HepG2 (cell line): Measurements from ENCODE around the gene CCDC191. TPM values are rescaled to one million over a fixed set of nuclear protein-coding genes. Genes with fewer than 3 reads are reported as not detected.

Experiments
- ARID2 ChIP-seq: sonication (generic); formaldehyde crosslinking; IDR thresholded peaks from 2 replicates; pipeline ENCODE4 v1.8.1; 2022; ENCODE audit warnings: mild to moderate bottlenecking, missing genetic modification reagents, borderline replicate concordance
- DNMT3B ChIP-seq: conservative IDR thresholded peaks from 2 replicates; pipeline ENCODE4 v1.6.1; 2016; ENCODE audit warnings: missing biosample characterization, control low read depth
- DPF2 ChIP-seq: sonication (generic); formaldehyde crosslinking; IDR thresholded peaks from 2 replicates; pipeline ENCODE4 v1.4.0; 2020; ENCODE audit warnings: mild to moderate bottlenecking, low read depth, missing genetic modification reagents, borderline replicate concordance
- MXD4 ChIP-seq: IDR thresholded peaks from 2 replicates; pipeline ENCODE4 v1.6.1; 2016; ENCODE audit warnings: mild to moderate bottlenecking, missing biosample characterization, missing genetic modification reagents
- RFXAP ChIP-seq: sonication (generic); formaldehyde crosslinking; IDR thresholded peaks from 2 replicates; pipeline ENCODE4 v1.4.0; 2020; ENCODE audit warnings: missing genetic modification reagents, borderline replicate concordance
- ZBTB20 ChIP-seq: sonication (generic); formaldehyde crosslinking; IDR thresholded peaks from 2 replicates; pipeline ENCODE4 v1.8.1; 2023; ENCODE audit warnings: missing genetic modification reagents, low read depth, mild to moderate bottlenecking, borderline replicate concordance
- ZFAT ChIP-seq: sonication (generic); formaldehyde crosslinking; conservative IDR thresholded peaks from 2 replicates; pipeline ENCODE4 v1.8.1; 2023; ENCODE audit warnings: missing genetic modification reagents, inconsistent platforms
- ZFY ChIP-seq: sonication (generic); formaldehyde crosslinking; IDR thresholded peaks from 2 replicates; pipeline ENCODE4 v1.4.0; 2020; ENCODE audit warnings: missing genetic modification reagents
- ZNF614 ChIP-seq: IDR thresholded peaks from 2 replicates; pipeline ENCODE4 v1.6.1; 2018; ENCODE audit warnings: missing biosample characterization, missing genetic modification reagents, inconsistent platforms, borderline replicate concordance
- ZNF713 ChIP-seq: sonication (generic); formaldehyde crosslinking; IDR thresholded peaks from 2 replicates; pipeline ENCODE4 v1.4.0; 2020; ENCODE audit warnings: mild to moderate bottlenecking, missing genetic modification reagents
- ZSCAN25 ChIP-seq: sonication (generic); formaldehyde crosslinking; IDR thresholded peaks from 2 replicates; pipeline ENCODE4 v1.8.0; 2022; ENCODE audit warnings: mild to moderate bottlenecking, missing genetic modification reagents
- polyA plus RNA-seq, 8 experiments: library from polyadenylated mRNA; depleted of rRNA in 3 of 8; stranded (reverse) in 7 of 8; unstranded in 1 of 8; fragments of >200 nt; fragmentation: Illumina TruSeq in 4 of 8; extraction: Trizol in 4 of 8; gene quantifications; 2 replicates each; pipeline versions ENCODE4 v1.2.1 to v1.2.3, GENCODE V29; 2011 to 2016; ENCODE audit warnings: low read depth in 4 of 8, missing spikeins in 1 of 8, mixed read lengths in 1 of 8; ENCODE audit not compliant: insufficient read depth in 1 of 8
- total RNA-seq, 5 experiments: library from RNA; depleted of rRNA; stranded (reverse); fragments of >200 nt; fragmentation: Illumina TruSeq; extraction: Trizol; gene quantifications; 2 replicates each; pipeline ENCODE4 v1.2.3, GENCODE V29; 2016; ENCODE audit warnings: low read depth in 1 of 5
- TF ChIP-seq, protein P1 (sequence below): IDR thresholded peaks from 2 replicates; pipeline ENCODE4 v1.6.1; 2018; ENCODE audit warnings: missing genetic modification reagents
- TF ChIP-seq, protein P2 (sequence below): IDR thresholded peaks from 2 replicates; pipeline ENCODE4 v1.6.1; 2016
- TF ChIP-seq, protein P3 (sequence below): fragments of 450-650 bp; IDR thresholded peaks from 2 replicates; pipeline ENCODE4 v1.6.1; 2017; ENCODE audit warnings: mild to moderate bottlenecking
- TF ChIP-seq, protein P4 (sequence below): sonication (generic); formaldehyde crosslinking; IDR thresholded peaks from 2 replicates; pipeline ENCODE4 v1.5.1; 2020; ENCODE audit warnings: missing genetic modification reagents, mild to moderate bottlenecking, borderline replicate concordance

The CCDC191 gene
- total and polyA plus RNA-seq, 2 of the 13 experiments (the other 11 are each of a cell fraction or from before 2014, with no cell fraction given) = 0.91 to 1.4 TPM

DNA sequence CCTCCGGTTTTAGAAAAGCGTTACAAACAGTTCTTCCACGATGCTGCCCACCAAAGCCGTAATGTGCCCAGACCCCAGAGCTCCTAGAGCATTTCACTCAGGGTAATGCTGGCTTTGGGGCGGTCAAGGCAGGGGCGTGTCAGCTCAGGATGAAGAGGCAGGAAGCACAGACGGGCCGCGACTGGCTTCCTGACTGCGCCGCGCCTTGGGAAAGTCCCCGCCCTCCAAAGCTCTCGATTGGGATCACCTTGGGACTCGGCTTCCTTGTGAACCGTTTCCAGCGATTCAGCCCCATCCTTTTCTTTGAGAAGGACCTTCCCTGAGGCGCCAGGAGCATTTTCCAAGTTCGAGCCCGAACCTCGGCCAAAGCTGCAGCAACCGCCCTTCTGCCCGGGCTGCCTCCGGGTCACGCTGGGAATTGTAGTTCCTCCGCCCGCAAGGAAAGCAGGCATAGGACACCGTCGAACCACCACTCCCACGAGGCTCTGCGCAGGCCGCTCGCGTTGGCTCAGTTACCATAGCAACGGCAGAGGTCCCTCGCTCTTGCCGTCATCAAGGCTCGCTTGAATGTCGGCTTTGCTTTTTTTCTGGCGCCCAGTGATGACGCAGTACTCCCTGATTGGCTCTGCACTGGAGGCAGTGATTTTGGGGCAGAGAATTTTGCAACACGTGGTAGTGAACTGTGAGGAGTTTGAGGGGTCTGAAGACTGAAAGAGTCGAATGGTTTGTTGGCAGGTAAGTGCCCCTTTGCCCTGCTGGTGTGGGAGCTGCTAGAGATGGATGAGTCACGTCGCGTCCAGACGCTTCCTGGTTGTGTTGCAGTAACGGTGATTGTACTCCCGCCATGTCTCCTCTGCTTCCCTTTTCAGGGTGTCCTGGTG lies at the start of gene CCDC191, which contains the start of gene QTRT2 (continued):
- TF ChIP-seq ZNF614 (CRISPR knock-in tag) (no peak), ZFAT (CRISPR knock-in tag) (no peak), DNMT3B (CRISPR knock-in tag) (no peak), ZSCAN25 (no peak), ZBTB20 (CRISPR knock-in tag) (no peak), ARID2 (CRISPR knock-in tag) (no peak), DPF2 (CRISPR knock-in tag) (no peak), ZFY (CRISPR knock-in tag) (peak; percentile 83), MXD4 (CRISPR knock-in tag) (peak; percentile 97), RFXAP (CRISPR knock-in tag) (peak; percentile 95), ZNF713 (CRISPR knock-in tag) (no peak)
- TF ChIP-seq, protein P1, sequence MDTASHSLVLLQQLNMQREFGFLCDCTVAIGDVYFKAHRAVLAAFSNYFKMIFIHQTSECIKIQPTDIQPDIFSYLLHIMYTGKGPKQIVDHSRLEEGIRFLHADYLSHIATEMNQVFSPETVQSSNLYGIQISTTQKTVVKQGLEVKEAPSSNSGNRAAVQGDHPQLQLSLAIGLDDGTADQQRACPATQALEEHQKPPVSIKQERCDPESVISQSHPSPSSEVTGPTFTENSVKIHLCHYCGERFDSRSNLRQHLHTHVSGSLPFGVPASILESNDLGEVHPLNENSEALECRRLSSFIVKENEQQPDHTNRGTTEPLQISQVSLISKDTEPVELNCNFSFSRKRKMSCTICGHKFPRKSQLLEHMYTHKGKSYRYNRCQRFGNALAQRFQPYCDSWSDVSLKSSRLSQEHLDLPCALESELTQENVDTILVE (CRISPR knock-in tag) = 0 out of 2 replicates have a peak, but pooled peaks have one; percentile 35
- TF ChIP-seq, protein P2, sequence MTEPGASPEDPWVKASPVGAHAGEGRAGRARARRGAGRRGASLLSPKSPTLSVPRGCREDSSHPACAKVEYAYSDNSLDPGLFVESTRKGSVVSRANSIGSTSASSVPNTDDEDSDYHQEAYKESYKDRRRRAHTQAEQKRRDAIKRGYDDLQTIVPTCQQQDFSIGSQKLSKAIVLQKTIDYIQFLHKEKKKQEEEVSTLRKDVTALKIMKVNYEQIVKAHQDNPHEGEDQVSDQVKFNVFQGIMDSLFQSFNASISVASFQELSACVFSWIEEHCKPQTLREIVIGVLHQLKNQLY (CRISPR knock-in tag) = no peak; the same call in 1 of the 2 replicates
- TF ChIP-seq, protein P3, sequence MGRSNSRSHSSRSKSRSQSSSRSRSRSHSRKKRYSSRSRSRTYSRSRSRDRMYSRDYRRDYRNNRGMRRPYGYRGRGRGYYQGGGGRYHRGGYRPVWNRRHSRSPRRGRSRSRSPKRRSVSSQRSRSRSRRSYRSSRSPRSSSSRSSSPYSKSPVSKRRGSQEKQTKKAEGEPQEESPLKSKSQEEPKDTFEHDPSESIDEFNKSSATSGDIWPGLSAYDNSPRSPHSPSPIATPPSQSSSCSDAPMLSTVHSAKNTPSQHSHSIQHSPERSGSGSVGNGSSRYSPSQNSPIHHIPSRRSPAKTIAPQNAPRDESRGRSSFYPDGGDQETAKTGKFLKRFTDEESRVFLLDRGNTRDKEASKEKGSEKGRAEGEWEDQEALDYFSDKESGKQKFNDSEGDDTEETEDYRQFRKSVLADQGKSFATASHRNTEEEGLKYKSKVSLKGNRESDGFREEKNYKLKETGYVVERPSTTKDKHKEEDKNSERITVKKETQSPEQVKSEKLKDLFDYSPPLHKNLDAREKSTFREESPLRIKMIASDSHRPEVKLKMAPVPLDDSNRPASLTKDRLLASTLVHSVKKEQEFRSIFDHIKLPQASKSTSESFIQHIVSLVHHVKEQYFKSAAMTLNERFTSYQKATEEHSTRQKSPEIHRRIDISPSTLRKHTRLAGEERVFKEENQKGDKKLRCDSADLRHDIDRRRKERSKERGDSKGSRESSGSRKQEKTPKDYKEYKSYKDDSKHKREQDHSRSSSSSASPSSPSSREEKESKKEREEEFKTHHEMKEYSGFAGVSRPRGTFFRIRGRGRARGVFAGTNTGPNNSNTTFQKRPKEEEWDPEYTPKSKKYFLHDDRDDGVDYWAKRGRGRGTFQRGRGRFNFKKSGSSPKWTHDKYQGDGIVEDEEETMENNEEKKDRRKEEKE = no peak
- TF ChIP-seq, protein P4, sequence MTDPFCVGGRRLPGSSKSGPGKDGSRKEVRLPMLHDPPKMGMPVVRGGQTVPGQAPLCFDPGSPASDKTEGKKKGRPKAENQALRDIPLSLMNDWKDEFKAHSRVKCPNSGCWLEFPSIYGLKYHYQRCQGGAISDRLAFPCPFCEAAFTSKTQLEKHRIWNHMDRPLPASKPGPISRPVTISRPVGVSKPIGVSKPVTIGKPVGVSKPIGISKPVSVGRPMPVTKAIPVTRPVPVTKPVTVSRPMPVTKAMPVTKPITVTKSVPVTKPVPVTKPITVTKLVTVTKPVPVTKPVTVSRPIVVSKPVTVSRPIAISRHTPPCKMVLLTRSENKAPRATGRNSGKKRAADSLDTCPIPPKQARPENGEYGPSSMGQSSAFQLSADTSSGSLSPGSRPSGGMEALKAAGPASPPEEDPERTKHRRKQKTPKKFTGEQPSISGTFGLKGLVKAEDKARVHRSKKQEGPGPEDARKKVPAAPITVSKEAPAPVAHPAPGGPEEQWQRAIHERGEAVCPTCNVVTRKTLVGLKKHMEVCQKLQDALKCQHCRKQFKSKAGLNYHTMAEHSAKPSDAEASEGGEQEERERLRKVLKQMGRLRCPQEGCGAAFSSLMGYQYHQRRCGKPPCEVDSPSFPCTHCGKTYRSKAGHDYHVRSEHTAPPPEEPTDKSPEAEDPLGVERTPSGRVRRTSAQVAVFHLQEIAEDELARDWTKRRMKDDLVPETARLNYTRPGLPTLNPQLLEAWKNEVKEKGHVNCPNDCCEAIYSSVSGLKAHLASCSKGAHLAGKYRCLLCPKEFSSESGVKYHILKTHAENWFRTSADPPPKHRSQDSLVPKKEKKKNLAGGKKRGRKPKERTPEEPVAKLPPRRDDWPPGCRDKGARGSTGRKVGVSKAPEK (CRISPR knock-in tag) = 0 out of 2 replicates have a peak, but pooled peaks have one; percentile 39
